Hepatocyte (in vitro differentiated cells): ENCODE data around the gene BEST1. TPM values are rescaled to one million over a fixed set of nuclear protein-coding genes. Genes with fewer than 3 reads are reported as not detected.
A peak's percentile ranks its signal among the peaks of the same experiment; 100 is the strongest.

ENCODE experiments used
- DNase-seq: peaks from one replicate; pipeline ENCODE4 v3.0.0-alpha.2; 2016; ENCODE audit warnings: low spot score
- H2AFZ ChIP-seq: fragments of 200-600 bp; sonication (generic); 2 replicates; pipeline ENCODE4 v1.6.0; 2016; ENCODE audit warnings: antibody characterized with exemption, mild to moderate bottlenecking
- H3K27ac ChIP-seq: fragments of 200-600 bp; sonication (generic); 2 replicates; pipeline ENCODE4 v1.5.1; 2016; ENCODE audit warnings: mild to moderate bottlenecking
- H3K27me3 ChIP-seq: fragments of 200-600 bp; sonication (generic); 2 replicates; pipeline ENCODE4 v1.6.1; 2016
- H3K36me3 ChIP-seq: fragments of 200-600 bp; sonication (generic); replicated peaks from 2 replicates; pipeline ENCODE4 v1.5.1; 2016; ENCODE audit warnings: low read depth; ENCODE audit not compliant: insufficient read depth
- H3K4me1 ChIP-seq: fragments of 200-600 bp; sonication (generic); 2 replicates; pipeline ENCODE4 v1.5.1; 2016; ENCODE audit warnings: mild to moderate bottlenecking, moderate library complexity; ENCODE audit not compliant: insufficient read depth
- H3K4me2 ChIP-seq: fragments of 200-600 bp; sonication (generic); 2 replicates; pipeline ENCODE4 v1.6.0; 2016
- H3K4me3 ChIP-seq: fragments of 200-600 bp; sonication (generic); 2 replicates; pipeline ENCODE4 v1.5.1; 2016; ENCODE audit warnings: mild to moderate bottlenecking
- H3K79me2 ChIP-seq: fragments of 200-600 bp; sonication (generic); 2 replicates; pipeline ENCODE4 v1.6.0; 2017; ENCODE audit warnings: mild to moderate bottlenecking
- H3K9me2 ChIP-seq: fragments of 200-600 bp; sonication (generic); replicated peaks from 2 replicates; pipeline ENCODE4 v1.6.0; 2017; ENCODE audit warnings: mild to moderate bottlenecking; ENCODE audit not compliant: insufficient read depth
- H3K9me3 ChIP-seq: fragments of 200-600 bp; sonication (generic); 2 replicates; pipeline ENCODE4 v1.5.1; 2016; ENCODE audit warnings: low read depth, mild to moderate bottlenecking
- H4K20me1 ChIP-seq: fragments of 200-600 bp; sonication (generic); 2 replicates; pipeline ENCODE4 v1.6.0; 2016; ENCODE audit warnings: mild to moderate bottlenecking; ENCODE audit not compliant: insufficient read depth, poor library complexity, severe bottlenecking
- CTCF ChIP-seq: fragments of 200-600 bp; sonication (generic); IDR thresholded peaks from 2 replicates; pipeline ENCODE4 v1.5.1; 2016; ENCODE audit warnings: antibody characterized with exemption, mild to moderate bottlenecking; ENCODE audit not compliant: poor library complexity
- EZH2 ChIP-seq: fragments of 200-600 bp; sonication (generic); IDR thresholded peaks from 2 replicates; pipeline ENCODE4 v1.6.1; 2016; ENCODE audit warnings: antibody characterized with exemption, mild to moderate bottlenecking, borderline replicate concordance
- EZH2phosphoT487 ChIP-seq: fragments of 200-600 bp; sonication (generic); IDR thresholded peaks from one replicate; pipeline ENCODE4 v1.6.1; 2018; ENCODE audit warnings: antibody characterized with exemption, mild to moderate bottlenecking, low read depth, moderate library complexity; ENCODE audit not compliant: unreplicated experiment, severe bottlenecking
- WGBS: methylation state at CpG from one replicate; pipeline ENCODE4 v1.1.6; 2016; ENCODE audit warnings: low lambda C conversion rate; ENCODE audit errors: missing lambda C conversion rate; 5-methylcytosine and 5-hydroxymethylcytosine counted together
- polyA plus RNA-seq: library from polyadenylated mRNA; unstranded; fragments of >200 nt; fragmentation: Nextera tagmentation; extraction: Ambion mirVana; gene quantifications from 2 replicates; pipeline ENCODE4 v1.2.1, GENCODE V29; 2016
- total RNA-seq: library from RNA; depleted of rRNA; stranded (reverse); fragments of >200 nt; gene quantifications from 2 replicates; pipeline ENCODE4 v1.2.3, GENCODE V29; 2014

Gene BEST1
- total and polyA plus RNA-seq, 2 experiments from 2014 or later: 3.5 to 5.7 TPM

GRCh38 chr11:61956191-61957020 lies 6.3 kb downstream of the BEST1 start:
- Histone ChIP-seq H3K4me1 (peaks cover 23% of the 10 kb centered on the region), H3K36me3 (no peaks in the 10 kb centered on the region), H3K79me2 (no peaks in the 10 kb centered on the region), H3K27me3 (no peaks in the 10 kb centered on the region), H4K20me1 (no peaks in the 10 kb centered on the region), H3K4me2 (peak overlapping the region; percentile 93), H2AFZ (no peak overlapping the region), H3K9me3 (no peaks in the 10 kb centered on the region), H3K9me2 (no peaks in the 10 kb centered on the region), H3K27ac (no peak overlapping the region), H3K4me3 (no peak overlapping the region)
- 94% methylated on average over 20 of the region's 20 CpGs for WGBS
- TF ChIP-seq CTCF: no peak
- TF ChIP-seq EZH2: no peak
- no peak for TF ChIP-seq EZH2phosphoT487
- DNase-seq: no peak

- H3K4me2 ChIP-seq: no peak overlapping the region
- H3K27me3 ChIP-seq: no peaks in the 10 kb centered on the region
- no peaks in the 10 kb centered on the region for H4K20me1 ChIP-seq
- H3K4me3 ChIP-seq: no peak overlapping the region
- no peak for DNase-seq
- no peaks in the 10 kb centered on the region for H3K79me2 ChIP-seq
- no peak overlapping the region for H2AFZ ChIP-seq
- no peaks in the 10 kb centered on the region for H3K36me3 ChIP-seq
- TF ChIP-seq EZH2phosphoT487 (no peak), EZH2 (no peak), CTCF (no peak)
- H3K9me3 ChIP-seq: no peaks in the 10 kb centered on the region
- H3K27ac ChIP-seq: no peak overlapping the region
- 98% methylated on average over 7 of the region's 7 CpGs for WGBS
- H3K4me1 ChIP-seq: peaks cover 30% of the 10 kb centered on the region
- H3K9me2 ChIP-seq: no peaks in the 10 kb centered on the region
Measured at GRCh38 chr11:61957021-61957770, 7.0 kb downstream of the BEST1 start.

GRCh38 chr11:61958590-61958989 lies 8.4 kb downstream of the BEST1 start:
- DNase-seq: no peak
- Histone ChIP-seq H3K27me3 (no peaks in the 10 kb centered on the region), H3K9me3 (no peaks in the 10 kb centered on the region), H2AFZ (no peak overlapping the region), H4K20me1 (no peaks in the 10 kb centered on the region), H3K4me3 (no peak overlapping the region), H3K36me3 (no peaks in the 10 kb centered on the region), H3K79me2 (no peaks in the 10 kb centered on the region), H3K9me2 (no peaks in the 10 kb centered on the region), H3K4me1 (peaks cover 34% of the 10 kb centered on the region), H3K4me2 (no peak overlapping the region), H3K27ac (no peak overlapping the region)
- TF ChIP-seq CTCF: no peak
- TF ChIP-seq EZH2phosphoT487: no peak
- no peak for TF ChIP-seq EZH2
- 60% methylated on average over 3 of the region's 3 CpGs for WGBS
